Measurements from ENCODE around the gene CD46.

GRCh38 chr1:207791290-207791689 is 39.4 kb downstream of the CD46 start:
- no peak for TF ChIP-seq SKIL (IDR thresholded peaks at IDR 0.05; ENCODE audit: low read depth, poor library complexity, severe bottlenecking)
- no peak for TF ChIP-seq POLR2A (IDR thresholded peaks at IDR 0.05; ENCODE audit: low read depth, low read length)
- no peak for TF ChIP-seq CTCF (IDR thresholded peaks at IDR 0.05 in 2 of 3, conservative IDR thresholded peaks at IDR 0.05 in 1 of 3; ENCODE audit: control insufficient read depth in 2 of 3, extremely low read depth in 1 of 3, insufficient read depth in 1 of 3, low read depth in 3 of 3, low read length in 3 of 3)
- TF ChIP-seq RAD21 (IDR thresholded peaks at IDR 0.05; ENCODE audit: insufficient read depth, low read depth, low read length) = no peak
- no peak for TF ChIP-seq SP1 (IDR thresholded peaks at IDR 0.05; ENCODE audit: low read depth, low read length)
